Activated T-cell treated with anti-CD3 and anti-CD28 coated beads for 24 hours (primary cell): ENCODE data around the gene PDXK.
"Not testable (repeated sequence)": the region's sequence is repeated elsewhere in the genome, so short reads cannot be mapped to it uniquely, and the experiment has no call there.

ENCODE experiments used
- DNase-seq: peaks from one replicate; pipeline ENCODE4 v3.0.0-alpha.2; 2020; ENCODE audit warnings: low read depth

Gene PDXK

DNA sequence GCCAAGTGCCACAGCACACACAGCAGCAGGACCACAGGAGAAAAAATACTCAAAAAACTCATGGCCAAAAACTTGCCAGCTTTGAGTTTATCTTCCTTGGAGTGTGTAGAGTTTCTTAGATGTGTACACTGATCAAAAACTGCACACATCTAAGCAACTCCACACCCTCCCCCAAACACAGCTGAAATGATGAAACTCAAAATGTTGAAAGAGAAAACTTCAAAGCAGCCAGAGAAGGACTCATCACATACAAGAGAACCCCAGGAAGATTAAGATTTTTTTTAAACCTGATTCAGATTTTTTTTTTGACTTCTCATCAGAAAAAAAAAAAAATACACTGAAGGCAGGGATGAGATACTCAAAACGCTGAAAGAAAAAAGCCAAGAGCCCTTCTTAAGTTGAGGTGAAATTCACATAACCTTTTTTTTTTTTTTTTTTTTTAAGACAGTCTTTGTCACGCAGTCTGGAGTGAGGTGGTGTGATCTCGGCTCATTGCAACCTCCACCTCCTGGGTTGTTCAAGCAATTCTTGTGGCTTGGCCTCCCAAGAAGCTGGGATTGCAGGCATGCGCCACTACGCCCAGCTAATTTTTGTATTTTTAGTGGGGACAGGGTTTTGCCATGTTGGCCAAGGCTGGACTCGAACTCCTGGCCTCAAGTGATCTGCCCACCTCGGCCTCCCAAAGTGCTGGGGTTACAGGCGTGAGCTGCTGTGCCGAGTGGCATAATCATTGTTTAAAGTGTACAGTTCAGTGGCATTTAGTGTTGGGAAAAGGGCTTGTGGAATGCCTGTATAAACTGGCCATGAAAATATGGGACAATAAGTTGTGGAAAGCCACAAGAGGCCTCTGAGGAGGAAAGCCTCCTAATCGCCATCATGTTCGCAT, 20.9 kb upstream of the PDXK start:
- DNase-seq: no peak

DNA sequence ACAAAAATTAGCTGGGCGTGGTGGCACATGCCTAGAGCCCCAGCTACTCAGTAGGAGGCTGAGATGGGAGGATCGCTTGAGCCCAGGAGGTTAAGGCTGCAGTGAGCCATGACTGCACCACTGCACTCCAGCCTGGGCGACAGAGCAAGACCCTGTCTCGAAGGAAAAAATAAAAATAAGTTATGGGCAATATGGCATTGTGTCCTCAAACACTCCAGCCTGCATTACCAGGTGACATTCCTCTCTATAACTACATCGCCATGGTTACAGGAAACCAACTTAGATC, 19.5 kb upstream of the PDXK start:
- DNase-seq: not testable (repeated sequence)

DNA sequence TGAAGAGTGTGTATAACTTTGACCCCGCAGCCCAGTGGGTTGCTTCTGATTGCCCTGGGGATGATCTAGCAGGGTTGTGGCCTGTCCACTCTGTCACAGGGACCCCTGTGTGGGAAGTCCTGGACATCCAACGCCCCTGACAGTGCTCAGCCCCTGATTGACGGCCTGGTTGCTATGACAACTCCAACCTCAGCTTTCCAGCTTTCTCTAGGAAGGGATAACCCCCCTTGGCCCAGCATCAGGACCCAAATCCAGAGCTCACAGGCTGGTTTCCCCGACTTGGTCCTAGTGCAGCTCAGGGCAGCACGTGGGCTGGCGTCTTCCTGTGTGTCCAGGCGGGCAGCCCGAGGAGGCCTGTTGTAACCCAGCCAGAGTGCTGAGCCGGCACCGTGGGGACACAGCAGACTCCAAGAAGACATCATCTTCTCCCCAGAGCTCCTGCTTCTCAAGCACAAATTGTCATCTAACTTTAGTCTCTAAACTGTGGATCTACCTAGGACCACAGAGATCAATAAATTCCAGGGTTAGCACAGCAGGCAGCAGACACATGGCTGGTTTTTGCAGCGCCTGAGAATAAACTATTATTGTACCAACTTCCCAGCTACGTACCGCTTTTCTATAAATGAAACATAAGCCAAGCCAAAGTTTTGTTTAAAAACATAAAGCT, 18.9 kb upstream of the PDXK start:
- DNase-seq: no peak

DNA sequence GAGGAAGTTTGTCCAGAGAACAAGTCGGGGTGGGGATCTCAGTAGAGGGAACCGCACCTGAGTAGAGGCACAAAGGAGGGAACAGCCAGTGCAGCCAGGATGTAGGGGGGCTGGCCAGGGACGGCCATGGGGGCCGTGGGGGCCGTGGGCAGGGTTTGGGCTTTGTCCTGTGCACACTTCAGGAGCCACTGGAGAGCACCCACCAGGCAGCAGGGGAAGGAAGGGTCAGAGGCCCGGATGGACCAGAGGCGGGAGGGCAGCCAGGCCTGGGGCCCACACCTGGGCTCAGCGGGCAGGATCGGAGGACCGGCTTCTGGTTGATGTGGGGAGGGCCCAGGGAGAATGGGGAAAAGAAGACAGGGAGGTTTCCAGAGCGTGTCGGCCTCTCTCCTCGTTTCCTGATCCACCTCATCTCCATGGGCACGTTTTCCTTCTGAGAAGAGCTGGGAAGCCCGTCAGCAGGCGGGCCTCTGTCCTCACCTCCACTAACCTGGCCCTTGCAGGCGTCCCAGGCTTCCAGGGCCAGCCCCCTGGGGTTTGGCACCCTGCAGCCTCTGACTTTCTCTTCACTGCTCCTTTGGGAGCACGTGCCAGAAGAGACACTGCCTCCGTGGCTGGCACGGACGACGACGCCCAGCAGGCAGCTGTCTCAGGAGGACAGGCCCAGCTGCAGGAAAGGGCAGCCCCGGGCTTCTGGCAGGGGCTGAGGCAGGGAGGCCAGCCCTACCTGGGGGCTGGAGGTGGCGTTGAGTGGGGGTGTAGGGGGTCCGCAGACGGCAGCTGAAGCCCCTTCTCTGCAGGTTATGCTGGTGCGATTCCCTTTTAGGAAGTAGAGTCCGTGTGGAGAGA, 16.8 kb upstream of the PDXK start:
- no peak for DNase-seq

DNA sequence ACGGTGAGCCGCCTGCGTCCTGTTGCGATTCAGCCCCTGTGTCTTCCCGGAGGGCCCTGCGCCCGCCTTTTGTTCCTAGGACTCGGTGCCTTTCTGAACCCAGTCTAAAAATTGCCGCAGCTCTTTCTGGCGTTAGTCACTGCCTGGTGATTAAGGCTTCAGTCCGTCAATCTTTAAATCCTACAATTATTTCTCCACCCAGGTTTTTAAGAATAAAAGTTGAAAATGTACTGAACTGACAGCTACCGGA, 16.2 kb upstream of the PDXK start:
- DNase-seq: no peak

DNA sequence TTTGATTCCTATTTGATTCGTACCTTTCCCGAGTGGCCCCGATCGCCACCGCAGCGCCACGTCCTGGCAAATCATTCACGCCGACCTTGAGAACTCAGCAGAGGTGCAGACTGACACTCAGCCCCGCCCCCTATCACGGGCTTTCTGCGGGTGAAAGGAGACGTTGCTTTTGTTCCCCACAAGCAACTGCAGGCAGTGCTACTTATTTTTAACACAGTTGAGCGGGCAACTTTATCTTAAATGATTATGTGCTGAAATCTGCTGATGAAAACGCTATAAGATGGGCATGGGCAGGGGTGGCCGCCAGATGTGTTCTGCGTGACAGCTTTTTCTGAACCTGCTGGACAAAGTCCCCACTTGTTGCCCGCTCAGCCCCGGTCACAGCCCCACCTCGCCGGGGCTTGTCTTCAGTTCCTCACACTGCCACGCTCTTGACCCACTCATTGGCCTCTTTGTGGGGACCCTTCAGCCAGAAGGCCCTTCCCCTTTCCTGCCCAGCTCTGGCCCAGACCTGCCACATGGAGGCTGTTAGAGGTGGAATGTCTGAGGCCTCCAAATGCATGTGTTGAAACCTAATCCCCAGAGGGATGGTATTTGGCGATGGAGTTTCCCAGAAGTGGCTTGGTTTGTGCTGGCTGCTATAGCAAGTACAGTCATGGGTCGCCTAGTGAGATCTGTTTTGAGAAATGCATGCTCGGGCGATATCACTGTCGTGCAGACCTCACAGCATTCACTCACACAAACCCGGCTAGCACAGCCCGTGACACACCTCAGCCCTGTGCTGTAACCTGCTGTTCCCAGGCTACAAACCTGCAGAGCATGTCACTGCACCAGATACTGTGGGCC, 15.7 kb upstream of the PDXK start:
- DNase-seq: no peak

DNA sequence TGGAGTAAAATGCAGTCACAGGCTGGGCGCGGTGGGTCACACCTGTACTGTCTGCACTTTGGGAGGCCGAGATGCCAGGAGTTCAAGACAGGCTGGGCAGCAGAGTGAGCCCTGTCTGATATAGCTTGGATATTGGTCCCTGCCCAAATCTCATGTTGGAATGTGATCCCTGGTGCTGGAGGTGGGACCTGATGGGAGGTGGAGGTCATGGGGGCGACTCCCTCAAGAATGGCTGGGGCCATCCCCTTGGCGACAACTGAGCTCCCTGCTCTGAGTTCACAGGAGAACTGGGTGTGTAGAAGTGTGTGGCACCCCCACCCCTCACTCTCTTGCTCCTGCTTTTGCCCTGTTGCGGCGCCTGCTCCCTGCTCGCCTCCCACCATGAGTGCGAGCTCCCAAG, 11.5 kb upstream of the PDXK start:
- no peak for DNase-seq

DNA sequence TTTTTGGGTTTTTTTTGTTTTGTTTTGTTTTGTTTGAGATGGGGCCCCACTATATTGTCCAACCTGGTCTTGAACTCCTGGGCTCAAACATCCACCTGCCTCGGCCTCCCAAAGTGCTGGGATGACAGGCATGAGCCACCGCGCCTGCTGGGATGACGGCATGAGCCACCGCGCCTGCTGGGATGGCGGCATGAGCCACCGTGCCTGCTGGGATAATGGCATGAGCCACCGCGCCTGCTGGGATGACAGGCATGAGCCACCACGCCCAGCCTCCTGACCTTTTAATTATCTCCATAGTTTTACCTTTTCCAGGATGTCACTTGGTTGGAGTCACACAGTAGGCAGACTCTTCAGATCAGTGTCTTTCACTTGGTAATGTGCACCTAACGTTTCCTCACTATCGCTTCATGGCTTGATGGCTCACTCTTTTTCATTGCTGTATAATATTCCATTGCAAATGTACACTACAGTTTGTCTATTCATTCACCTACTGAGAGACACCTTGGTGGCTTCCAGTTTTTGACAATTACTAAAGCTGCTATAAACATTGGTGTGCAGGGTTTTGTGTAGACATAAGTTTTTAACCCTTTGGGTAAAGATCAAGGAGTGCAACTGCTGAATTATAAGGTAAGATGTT, 10.1 kb upstream of the PDXK start:
- no peak for DNase-seq

DNA sequence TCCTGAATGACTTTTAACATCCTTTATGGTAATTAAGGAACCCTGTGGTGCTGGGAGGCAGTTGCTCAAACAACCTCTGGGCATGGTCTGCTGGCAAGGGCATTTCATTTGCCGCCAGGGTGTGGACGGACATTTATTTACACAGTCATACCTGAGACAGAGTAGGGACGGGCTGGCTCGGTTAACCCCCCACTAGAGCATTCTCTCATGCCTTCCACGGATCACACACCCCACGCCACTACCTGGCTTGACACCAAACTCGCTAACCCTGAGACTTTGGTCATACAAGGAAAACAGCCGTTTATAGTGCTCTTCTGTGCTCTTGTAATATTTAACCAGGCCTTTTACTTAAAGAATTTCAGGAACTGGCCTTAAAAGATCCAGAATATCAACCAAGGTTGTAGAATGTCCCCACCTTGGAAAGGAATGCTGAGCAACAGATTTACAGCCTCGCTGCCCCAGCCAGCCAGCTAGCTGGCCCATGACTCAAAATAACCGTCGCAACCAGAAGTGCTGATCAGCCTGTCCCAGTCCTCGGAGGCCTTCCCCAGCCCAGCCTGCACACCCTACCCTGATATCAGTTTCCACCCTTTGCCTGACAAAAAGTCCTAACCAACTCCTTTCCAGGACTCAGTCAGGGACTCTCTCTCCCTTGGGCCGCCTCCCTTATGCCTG, 6.5 kb upstream of the PDXK start:
- no peak for DNase-seq

DNA sequence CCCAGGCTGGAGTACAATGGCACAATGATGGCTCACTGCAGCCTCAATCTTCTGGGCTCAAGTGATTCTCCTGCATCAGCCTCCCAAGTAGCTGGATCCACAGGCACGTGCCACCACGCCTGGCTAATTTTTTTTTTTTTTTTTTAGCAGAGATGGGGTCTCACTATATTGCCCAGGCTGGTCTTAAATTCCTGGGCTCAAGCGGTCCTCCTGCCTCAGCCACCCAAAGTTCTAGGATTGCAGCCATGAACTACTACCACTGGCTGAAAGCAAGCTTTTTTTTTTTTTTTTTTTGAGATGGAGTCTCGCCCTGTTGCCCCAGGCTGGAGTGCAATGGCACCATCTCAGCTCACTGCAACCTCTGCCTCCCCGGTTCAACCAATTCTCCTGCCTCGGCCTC, 5.8 kb upstream of the PDXK start:
- DNase-seq: not testable (repeated sequence)

DNA sequence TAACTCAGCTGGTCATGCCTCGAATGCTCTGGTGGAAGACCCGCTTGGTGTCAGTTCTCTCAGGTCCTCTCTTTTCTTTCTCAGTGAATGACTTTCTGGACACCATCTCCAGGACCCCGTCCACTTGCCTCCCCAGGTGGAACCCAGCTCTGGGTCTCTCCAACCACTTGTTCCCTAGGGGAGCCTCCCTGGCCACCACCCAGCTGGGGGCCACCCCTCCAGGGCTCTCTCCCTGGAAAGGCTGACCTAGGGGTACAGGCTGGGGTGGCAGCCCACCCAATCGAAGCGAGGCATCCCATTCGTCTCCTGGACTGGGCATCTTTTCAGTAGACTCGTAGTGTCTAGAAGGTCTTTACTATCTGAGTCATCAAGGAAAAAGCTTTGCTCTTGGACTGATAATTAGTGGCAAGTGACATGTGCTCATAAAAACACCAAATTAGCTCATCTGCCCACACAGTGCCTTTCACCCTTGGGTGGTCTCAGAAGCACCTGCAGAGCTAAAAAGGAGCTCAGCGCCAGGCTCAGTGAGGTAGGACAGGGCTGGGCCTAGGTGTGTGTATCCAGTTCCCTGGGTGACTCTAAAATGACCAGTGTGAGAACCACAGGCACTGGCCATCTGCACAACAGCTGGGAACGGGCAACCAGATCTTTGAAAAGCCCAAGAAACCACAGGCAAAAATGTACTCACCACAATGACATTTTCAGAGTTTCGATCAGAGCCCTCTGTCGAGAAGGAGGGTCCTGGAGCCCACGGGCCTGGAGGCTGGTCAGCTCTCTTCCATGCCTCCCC, 2.4 kb upstream of the PDXK start:
- no peak for DNase-seq

DNA sequence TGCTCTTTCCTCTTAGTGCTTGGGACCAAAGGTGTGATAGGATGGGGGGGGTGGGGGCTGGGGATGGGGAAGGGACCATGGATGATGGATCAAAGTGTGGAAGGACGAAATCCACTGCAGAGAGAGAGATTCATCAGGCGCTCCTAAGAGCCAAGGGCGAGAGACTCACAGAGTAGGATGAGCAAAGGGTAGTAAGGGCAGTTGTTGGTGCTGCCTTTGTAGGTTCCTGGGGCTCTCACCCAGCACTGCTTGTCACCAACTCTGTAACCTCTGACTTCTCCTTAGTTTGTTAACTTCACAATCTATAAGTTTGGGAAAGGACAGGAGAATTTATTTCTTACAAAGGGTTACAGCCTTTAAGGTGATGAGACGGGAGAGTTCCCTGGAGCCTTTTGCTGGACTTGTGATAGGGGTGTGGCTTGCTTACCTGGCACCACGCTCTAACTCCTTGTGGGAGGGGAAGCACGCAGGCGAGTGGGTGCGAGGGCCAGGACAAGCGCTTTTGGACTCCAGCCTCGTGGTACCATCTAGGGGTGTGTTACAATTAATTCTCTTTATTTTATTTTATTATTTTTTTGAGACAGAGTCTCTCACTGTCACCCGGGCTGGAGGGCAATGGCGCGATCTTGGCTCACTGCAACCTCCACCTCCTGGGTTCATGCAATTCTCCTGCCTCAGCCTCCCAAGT, 1.6 kb upstream of the PDXK start:
- DNase-seq: no peak

DNA sequence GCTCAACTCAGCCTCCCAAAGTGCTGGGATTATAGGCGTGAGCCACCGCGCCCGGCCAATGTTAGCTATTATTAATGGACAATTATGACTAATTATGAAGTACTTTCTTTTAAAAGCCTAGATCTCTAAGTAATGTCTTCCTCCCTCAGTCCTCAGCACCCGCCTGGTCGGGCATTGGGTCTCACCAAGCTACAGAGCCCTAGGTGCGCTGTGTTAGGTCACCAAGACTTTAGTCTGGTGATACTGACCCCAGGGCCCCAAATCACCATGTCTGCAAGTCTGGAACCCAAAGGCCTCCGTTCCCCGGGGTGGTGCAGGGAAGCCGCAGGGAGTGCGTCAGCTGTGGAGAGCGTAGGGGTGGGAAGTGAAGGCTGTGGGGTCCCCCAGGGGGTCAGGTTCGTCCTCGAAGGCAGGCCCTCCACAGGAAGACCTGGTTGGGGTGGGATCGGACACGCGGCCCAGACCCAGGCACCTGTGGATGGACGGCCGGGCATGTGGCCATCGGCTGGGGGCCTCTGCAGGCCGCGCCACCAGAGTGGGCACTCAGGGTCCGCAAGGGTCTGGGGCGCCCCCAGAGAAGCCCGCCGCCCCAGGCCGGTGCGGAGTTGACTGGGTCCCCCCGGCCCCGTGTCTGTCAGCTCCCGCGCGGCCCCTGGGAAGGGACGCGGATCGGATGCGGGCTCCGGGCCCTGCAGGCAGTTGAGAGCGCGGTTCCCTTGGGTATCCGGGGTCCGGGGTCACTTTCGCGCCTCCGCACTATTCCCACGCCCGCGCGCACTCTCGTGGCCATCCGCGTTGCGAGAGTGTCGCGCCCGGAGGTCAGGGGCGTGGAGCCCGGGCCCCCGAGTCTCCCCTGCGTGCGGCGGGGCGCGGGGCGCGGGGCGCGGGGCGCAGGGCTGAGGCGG, 710 bp upstream of the PDXK start:
- DNase-seq: no peak

DNA sequence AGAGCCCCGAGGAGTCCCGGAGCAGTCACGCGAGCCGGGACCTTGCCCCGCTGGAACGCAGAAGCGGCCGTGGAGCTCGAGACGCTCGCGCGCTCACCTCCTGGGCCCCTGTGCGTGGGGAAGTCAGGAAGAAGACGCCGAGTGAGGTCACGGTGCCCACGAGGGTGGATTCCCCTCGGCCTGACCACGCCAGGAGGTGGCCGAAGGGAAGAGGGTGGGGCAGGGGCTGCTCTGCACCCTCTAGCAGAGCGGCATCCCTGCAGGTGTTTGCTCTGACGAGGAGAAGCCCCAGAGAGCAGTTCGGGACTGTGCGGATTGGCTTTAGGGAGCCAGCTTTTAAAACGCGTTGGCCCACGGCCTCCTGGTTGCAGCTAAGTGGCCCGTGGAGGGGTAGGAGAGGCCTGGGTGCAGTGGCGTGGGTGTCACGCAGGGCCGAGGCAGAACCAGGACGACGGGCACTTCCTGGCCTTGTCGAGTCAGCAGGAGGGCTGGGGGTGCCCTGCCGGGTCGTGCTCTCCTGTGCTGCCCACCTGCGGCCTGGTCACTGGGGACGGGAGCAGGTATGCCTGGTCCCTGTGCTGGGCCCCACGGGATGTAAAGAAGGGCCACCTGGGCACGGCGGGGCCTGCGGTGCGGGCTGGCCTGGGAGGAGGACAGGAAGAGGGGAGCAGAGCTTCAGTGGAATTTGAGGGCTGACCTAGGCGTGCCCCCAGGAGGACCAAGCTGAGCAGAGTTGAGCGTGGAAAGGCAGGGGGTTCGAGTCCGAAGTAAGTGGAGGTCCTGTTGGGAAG, 1.0 kb downstream of the PDXK start:
- no peak for DNase-seq

DNA sequence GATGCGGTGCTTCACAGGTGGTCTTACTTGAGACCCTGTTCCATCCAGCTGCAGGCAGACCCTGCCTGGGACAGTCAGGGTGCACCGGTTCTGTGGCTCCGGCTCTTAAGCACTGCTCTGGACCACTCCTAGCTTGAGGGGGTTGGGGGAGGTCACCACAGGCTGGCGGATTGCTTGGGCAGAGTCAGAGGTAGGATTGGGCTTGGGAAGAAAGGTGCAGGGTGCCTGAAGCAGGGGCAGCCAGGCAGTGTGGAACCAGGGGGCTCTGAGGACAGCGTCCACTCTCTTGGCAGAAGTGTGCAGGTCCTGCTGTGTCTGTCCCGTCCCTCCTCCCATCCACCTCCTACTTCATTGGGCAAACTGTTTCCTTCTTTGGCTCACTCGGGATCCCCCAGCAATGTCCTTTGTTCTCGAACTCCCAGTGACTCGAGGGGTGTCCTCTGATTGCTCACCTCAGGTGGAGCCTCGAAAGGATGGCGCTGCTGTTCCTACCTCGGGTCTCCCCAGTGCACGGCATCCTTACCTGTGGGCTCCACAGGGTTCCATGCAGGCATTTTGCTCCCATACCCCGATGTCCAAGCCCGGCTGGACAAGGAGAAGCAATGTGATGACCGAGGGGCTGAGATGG, 1.7 kb downstream of the PDXK start:
- no peak for DNase-seq

DNA sequence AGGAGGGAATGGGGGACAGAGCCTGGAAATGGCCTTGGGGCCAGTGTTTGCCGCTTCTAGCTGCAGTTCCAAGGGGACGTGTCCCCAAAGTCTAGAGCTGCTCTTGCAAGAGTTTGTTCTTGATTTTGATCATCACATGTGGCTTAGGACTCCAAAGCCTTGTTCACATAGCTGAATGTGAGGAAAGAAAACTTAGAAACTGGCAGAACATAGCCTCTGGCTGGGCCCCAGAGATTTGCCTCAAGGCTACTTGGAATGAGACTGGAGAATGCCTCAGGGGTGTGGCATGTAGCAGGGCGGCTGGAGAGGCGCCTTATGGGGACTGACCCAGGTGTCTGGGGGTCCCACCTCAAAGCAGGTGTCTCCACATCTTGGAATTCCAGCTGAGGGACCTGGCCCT, 2.3 kb downstream of the PDXK start:
- DNase-seq: no peak

DNA sequence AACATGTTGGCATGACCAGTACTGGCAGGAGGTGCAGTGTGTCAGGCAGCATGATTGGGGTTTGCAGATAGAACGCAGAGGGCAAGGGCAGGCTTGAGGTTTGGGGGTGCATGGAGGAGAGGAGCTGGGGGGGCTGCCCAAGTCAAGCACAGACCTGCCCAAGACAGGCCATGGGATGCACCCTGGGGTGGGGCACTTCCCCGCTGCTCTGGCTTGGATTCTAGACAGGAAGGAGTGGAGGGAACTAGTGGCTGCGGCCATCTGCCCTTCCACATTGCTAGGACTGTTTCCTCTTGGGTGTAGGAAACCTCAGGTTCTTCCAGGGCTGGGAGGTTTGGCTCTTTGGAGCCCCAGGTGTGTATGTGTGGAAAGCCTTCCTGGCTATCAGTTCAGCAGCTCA, 3.0 kb downstream of the PDXK start:
- no peak for DNase-seq

DNA sequence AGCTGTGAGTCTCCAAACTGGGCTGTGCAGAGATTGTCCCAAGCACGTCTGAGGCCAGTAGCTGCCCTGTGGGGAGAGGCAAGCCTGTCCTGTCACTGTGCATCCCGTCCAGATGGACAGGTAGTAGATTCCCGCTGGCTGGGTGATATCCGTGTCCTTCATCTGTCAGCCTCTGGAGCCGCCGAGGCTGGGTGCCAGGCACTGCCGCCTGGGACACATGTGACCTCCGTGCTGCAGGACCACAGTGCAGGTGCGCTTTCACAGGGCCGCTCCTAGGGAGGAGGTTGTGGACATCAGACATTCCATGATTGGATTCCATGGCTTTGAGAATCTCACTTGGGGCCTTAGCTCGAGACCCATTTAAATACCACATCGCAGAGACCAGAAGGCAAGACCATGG, 4.7 kb downstream of the PDXK start:
- DNase-seq: no peak
